Measurements from ENCODE around the gene ZNF181.

The ZNF181 gene

GRCh38 chr19:34759218-34759917, 25.3 kb downstream of the ZNF181 start:
- DNase-seq (ENCODE audit: low spot score) = no peak

- no peak for DNase-seq (ENCODE audit: low spot score)
Measured at GRCh38 chr19:34766386-34766785, 32.3 kb downstream of the ZNF181 start.

- no peak for DNase-seq (ENCODE audit: low spot score)
Measured at GRCh38 chr19:34767951-34768350, 33.9 kb downstream of the ZNF181 start.

- DNase-seq (ENCODE audit: low spot score) = peak; percentile 93
Measured at GRCh38 chr19:34772697-34773554, 38.9 kb downstream of the ZNF181 start, which contains the start of gene ZNF599. TSS of gene ZNF599 (minus strand) at chr19:34773215. CDS start at chr19:34772841, 374 bp downstream.

GRCh38 chr19:34773555-34773864, 39.5 kb downstream of the ZNF181 start:
- no peak for DNase-seq (ENCODE audit: low spot score)

- DNase-seq (ENCODE audit: low spot score) = no peak
Measured at GRCh38 chr19:34774857-34775256, 40.8 kb downstream of the ZNF181 start.

DNA sequence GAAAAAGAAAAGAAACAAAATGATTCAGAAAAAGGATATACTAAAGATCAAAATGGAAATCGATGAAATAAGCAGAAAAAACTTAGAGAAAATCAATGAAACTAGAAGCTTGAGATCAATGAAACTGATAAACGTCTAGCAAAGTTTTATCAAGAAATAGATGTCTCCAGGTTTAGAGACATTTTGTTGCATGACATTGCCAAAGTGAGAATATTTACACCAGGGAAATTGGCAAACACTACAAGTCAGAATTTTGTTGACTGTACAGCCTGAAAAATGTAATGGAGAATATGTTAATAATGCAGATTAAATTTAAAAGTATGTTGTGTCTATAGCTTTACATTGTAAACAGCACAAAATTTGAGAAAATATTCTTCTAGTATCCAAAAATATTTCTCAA, 44.3 kb downstream of the ZNF181 start:
- DNase-seq (ENCODE audit: low spot score) = no peak

DNA sequence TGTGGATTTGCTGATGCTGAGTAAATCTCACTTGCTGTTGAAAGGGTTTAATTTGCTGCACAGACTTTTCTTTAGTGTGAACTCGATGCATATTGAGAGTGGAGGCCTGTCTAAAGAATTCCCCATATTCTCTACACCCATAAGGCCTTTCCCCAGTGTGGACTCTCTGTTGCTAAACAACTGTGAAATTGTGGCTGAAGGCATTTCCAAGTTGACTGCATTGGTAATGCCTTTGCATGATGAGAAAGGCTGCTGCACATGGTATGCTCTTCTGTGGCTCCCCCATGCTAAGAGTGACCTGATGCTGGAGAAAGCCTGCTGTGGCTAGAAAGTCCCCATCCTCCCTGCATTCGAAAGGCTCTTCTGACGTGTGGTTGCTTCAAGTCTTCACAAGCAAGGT, 45.6 kb downstream of the ZNF181 start:
- DNase-seq (ENCODE audit: low spot score) = no peak

DNA sequence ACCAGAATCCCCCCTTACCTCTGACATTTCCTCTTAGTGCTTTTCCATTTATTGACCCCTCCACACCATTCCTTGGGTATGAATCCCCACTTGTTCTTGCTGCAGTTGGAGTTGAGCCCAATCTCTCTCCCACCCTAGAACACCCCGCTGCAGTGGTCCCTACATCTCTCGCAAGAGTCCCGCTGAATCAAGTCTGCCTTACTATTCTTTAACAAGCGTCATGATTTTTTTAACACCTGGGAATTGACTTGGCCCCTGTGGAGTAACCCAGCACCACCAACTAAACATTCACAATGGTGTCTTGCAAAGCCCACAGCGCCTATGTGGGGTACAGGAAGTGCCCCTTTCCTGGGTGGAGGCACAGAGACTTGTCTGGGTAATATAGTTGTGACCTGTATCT, 52.2 kb downstream of the ZNF181 start:
- DNase-seq (ENCODE audit: low spot score) = no peak

DNA sequence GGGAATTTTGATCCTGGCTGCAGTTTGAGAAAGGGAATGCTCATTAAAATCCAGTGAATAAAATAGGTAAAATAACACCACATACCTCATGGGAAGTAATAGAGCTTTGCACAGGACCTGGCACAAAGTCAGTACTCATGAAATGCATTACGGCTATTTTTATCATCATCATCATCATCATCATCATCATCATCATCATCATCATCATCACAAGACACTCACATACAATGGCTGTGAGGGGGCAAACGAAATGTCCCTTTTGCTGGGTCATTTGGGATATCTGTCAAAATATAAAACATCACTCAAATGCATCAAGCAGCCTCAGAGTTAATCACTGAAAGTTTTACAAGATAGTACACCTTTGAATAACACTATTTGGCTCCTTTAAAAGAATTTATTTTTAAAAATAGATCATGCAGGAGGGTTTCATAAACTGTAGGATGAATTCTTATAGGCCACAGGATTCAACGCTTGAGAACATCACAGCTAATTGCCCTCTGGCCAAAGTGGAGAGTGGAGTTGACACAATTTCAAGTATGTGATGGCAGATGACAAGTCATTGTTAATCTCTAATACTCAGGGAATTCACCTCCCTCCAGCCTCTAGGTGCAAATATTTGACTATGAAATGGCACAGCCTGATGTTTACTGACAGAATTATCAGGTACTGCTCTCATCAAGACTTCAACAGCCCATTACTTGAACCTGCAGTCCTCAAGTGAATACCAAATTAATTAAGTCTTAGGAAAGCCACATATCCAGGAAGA, 53.2 kb downstream of the ZNF181 start:
- no peak for DNase-seq (ENCODE audit: low spot score)

GRCh38 chr19:34788074-34788473, 54.0 kb downstream of the ZNF181 start:
- DNase-seq (ENCODE audit: low spot score) = no peak

DNA sequence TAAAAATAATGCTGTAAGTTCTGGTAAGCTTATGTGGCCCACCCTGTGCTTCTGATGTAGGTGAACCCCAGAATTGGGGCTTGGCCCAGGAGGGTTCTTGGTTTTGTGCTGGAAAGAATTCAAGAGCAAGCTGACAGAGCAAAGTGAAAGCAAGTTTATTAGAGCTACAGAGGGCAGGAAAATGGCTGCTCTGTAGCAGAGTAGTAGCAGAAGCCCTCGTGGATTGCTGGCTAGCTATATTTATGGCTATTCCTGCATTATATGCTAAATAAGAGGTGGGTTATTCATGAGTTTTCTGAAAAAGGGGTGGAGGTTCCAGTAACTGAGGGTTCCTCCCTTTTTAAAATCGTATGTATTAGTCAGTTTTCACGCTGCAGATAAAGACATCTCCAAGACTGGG, 59.5 kb downstream of the ZNF181 start:
- DNase-seq (ENCODE audit: low spot score) = no peak

GRCh38 chr19:34794066-34794960, 60.3 kb downstream of the ZNF181 start:
- no peak for DNase-seq (ENCODE audit: low spot score)

Measured in GM03348 (cell line).